Fibroblast of gingiva (primary cell): ENCODE results near the gene WIPF3.

Experiments
- DNase-seq: peaks from one replicate; pipeline ENCODE4 v3.0.0-alpha.2; 2011; ENCODE audit warnings: low read depth

WIPF3 gene

GRCh38 chr7:29847916-29848315, 41.6 kb downstream of the WIPF3 start:
- no peak for DNase-seq

DNA sequence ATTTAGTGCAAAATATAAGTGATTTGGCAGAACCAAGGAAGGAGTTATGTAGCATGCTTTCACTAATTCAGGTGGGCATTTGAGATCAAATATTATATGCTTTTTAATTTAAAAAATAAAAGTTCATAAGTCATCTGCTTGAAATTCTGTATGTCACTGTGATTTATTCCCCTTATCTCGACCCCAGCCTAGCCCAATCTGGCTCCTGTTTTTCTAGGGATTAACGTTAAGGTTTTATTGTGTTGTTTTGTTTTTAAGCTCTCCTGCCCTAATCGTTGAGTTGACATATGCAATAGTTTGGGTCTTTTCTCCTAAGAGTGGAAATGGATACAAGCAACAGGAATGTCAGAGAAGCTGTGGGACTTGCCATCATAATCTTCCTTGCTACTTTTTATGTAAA, 42.6 kb downstream of the WIPF3 start:
- no peak for DNase-seq

- no peak for DNase-seq
Observed at GRCh38 chr7:29851487-29851886, 45.2 kb downstream of the WIPF3 start.

DNA sequence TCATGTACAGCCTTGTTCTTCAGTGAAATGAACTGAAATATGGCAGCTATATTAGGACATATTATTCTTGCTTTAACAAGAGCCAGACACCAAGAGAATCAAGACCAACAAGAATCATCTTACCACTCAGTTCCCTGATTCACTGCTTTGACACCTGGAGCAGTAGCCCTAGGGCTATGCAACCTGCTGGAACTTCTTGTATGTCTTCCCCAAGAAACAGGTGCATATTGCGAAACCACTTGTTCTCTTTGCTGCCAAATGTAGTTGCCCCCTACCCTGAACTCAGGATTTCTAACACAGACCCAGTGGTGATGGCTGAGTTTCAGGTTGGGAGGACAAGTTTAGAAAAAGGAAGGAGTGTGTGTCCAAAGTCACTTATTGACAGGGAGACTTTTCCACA, 46.1 kb downstream of the WIPF3 start:
- no peak for DNase-seq

DNA sequence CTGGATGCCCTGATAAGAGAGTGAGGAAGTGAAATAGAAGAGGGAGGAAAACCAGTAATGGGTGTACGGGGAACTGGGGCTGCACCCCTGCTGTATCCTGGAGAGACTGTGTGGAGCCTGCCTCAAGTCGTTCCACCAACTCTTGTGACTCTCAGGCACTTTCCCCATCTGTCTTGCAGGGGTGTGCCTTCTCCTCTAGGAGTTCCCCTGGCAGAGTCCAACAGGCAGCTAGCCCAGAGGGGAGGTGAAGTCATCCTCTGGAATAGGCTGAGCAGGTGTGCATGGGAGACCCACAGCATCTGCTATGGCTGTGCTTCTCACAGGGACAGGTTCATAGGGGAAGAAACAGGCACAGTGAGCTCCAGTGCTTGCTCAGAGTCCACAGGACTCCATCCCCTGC, 46.8 kb downstream of the WIPF3 start:
- no peak for DNase-seq

- no peak for DNase-seq
Observed at GRCh38 chr7:29853789-29854188, 47.5 kb downstream of the WIPF3 start.

DNA sequence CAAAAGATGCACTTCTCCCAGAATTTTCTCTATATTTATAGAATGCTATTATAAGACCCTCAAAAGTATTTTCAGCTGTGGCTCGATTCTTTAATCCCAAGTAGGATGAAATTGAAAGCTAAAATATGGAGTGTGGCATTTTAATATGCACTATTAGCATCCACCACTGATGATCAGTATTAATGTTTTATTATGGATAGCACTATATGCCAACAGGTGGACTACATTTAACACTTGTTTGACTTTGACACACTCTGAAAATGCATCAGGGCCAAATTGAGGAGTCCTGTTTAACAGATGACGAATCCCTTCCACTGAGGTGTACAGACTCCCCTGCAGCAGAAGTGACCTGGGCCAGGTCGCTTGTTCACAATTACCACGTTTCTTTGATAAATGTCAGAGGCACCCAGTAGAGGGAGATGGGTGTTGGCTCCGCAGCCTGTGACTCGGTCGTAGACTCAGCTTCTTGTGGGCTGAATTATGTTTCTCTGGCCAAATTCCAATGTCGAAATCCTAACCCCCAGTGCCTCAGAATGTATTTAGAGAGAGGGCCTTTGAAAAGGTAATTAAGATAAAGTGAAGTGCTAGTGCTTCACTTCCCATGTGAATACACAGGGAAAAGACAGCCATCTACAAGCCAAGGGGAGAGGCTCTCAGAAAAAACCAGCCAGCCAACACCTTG, 48.1 kb downstream of the WIPF3 start:
- DNase-seq = no peak

GRCh38 chr7:29857654-29858053, 51.3 kb downstream of the WIPF3 start:
- no peak for DNase-seq

DNA sequence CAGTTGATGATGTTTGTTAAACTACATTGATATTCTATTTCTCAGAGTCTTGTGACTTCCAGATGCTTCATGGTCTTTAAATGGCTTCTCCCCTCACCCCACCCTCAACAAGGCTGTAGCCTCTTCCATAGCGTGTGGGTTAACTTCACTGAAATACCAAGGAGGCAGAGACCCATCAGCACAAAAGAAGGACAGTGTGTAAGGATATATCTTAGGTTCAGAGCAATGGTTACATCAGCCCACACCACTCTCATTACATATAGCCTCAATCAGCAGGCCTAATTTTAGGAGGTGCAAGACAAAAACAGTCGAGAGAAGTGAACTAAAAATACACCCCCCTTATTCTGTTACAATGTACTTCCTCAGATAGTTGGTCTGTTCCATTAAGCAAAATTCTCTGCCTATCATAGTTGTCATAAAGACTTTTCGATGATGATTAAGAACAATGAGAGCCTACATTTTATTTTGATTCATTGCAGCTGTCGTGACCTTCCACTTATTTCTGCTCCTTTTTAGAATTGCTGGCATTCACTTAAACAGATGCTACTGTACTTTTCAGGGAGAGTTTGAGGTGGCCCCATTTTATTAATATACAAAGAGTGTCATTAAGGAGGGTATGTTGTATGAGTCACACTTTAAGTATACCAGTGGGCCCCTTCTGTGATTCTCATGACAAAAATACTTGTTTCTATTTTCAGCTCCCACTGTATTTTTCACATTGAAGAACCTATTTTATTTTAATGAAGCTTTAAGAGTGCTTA, 52.1 kb downstream of the WIPF3 start:
- no peak for DNase-seq

GRCh38 chr7:29859104-29859503, 52.8 kb downstream of the WIPF3 start:
- DNase-seq = no peak

DNA sequence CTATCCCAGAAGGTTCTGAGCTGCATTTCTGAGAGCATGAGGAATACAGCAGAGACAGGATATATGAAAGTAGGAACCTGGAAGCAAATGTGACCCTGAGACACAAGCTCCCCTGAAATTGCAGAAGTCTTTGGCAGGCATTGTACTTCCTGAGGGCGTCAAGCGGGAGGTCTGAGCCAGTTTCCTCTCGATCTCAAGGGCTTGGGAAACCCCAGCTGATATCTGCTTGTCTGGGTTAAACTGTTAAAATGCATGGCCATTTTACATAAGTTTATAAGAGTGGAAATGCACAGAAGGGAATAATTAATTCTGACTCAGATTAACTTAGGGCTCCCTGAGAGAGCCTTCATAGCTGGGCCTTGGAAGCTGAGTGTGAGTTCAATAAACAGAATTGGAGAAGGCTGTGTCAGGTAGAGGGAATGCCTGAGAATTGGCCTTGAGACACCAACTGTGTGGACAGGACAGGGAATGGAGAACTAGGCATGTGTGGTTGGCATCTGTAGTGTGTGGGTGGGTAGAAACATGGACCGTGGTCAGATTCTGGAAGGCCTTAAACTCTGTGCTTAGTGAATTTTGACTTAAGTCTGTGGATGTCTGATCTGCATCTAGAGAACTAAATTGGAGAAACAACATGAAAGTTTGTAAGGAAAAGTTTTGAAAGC, 53.3 kb downstream of the WIPF3 start:
- DNase-seq = no peak

- DNase-seq = no peak
Observed at GRCh38 chr7:29860186-29860585, 53.9 kb downstream of the WIPF3 start.

- no peak for DNase-seq
Observed at GRCh38 chr7:29861884-29862283, 55.6 kb downstream of the WIPF3 start.

- DNase-seq = no peak
Observed at GRCh38 chr7:29864656-29865055, 58.3 kb downstream of the WIPF3 start.

- DNase-seq = peak; percentile 70
Observed at GRCh38 chr7:29865526-29865925, 59.2 kb downstream of the WIPF3 start.

- DNase-seq = peak; percentile 25
Observed at GRCh38 chr7:29866490-29866930, 60.2 kb downstream of the WIPF3 start.

DNA sequence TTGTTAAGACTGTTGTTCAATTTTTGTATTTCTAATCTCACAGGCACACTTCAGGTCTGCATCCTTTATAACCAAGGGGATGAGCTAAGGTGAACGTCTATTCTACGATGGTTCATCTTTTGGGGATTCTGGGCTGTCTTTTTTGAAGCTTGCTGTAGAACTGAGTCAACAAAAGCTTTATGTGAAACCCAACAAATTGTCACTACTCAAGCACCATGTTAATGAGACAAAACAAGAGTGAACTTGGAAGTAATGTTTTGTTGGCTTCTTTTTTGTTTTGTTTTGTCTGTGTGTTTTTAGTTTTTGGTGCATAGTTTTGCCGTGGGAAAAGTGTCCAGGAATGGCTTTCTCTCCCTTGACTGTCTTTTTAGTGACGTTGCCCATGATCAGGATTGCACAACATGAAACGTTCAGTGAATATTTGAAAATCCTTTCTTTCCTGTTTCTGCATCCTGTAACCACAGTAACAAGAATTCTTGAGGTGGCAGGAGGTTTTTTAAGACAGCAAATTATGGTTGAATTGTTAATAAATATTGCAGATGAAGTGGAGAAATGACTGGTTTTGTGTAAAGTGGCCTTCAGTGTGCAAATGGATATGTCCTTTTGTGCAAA, 65.6 kb downstream of the WIPF3 start:
- peak; percentile 46 for DNase-seq

- no peak for DNase-seq
Observed at GRCh38 chr7:29873644-29874294, 67.5 kb downstream of the WIPF3 start.

DNA sequence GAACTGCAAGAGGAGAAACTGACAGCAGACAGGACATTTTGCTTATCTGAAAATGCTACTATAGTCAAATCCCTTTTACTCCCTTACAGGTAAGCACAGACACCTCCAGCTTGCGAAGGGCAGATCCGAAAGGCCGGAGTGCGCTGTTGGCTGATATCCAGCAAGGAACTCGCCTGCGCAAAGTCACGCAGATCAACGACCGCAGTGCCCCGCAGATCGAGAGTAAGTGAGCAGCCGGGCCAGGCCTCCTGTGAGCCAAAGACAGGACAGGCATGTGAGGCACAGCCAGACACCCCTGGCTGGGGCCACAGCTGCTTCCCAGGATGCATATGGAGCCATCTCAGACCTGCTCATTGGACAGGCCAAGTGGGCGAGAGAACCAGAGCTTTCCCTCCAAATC, 69.4 kb downstream of the WIPF3 start:
- DNase-seq = no peak

GRCh38 chr7:29877196-29877595, 70.9 kb downstream of the WIPF3 start:
- no peak for DNase-seq

GRCh38 chr7:29878081-29878688, 71.9 kb downstream of the WIPF3 start:
- DNase-seq = peak; percentile 24

DNA sequence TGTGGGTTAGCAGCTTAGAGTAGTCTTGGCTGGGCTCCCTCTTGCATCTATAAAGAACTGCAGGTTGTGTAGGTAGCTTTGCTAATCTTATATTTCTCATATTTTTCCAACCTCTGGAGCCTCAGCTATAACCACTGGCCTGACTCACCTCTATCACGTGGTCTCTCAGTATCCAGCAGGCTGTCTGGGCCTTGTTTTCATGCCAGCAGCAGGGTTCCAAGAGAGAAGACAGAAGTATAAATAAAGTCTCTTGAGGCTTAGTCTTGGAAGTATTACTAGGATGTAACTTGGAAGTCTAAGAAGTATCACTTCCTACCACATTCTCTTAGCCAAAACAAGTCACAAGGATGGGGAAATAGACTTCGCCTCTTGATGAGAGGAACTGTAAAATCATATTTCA, 73.3 kb downstream of the WIPF3 start:
- DNase-seq = peak; percentile 46
